Activated CD8-positive, alpha-beta memory T cell treated with anti-CD3 and anti-CD28 coated beads, Interleukin-2, amount 50 U/mL, for 1 hour (primary cell): ENCODE results near the gene TPD52L2.

ENCODE experiments used
- DNase-seq: peaks from one replicate; pipeline ENCODE4 v3.0.0-alpha.2; 2020; ENCODE audit errors: extremely low read depth

Gene TPD52L2

DNA sequence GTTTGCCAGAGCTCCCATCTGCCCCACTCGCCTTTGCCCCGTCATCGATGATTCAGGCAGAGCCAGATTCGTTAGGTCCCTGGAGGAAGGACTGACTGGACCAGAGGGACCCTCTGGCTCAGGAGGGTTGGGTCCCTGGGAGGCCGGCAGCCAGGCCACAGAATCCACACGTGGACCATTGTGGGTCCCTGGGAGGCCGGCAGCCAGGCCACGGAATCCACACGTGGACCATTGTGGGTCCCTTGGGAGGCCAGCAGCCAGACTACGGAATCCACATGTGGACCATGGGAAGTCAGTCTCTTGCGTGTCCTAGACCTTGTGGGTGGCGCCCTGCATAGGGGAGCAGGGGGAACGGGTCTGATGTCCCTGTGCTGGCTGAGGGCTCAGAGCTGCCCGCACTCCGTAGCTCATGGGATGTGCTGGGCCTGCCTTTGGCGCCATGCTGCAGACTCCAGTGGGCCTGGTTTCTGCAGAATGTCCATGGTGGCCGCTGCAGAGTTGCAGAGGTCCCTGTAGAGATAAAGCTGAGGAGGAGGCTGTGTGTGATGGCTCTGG lies 67.6 kb downstream of the TPD52L2 start:
- DNase-seq = no peak

DNA sequence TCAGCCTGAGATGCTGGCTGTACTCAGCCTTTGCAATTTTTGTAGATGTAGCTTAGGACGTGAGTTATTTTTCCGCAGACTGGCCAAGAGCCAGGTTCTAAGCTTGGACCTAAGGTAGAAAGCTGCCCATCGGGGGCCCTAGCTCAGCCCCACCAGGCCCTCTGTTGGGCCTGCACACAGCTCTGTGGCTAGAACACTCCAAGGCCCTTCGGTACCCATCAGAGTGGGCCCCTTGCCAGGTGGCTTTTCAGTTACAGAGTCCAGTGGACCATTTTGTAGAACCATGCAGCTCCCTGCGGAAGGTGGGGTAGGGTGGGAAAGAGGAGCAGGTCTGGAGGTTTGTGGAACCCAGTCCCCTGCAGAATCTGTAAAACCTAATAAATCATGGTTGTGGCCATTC lies 68.6 kb downstream of the TPD52L2 start:
- DNase-seq = no peak

DNA sequence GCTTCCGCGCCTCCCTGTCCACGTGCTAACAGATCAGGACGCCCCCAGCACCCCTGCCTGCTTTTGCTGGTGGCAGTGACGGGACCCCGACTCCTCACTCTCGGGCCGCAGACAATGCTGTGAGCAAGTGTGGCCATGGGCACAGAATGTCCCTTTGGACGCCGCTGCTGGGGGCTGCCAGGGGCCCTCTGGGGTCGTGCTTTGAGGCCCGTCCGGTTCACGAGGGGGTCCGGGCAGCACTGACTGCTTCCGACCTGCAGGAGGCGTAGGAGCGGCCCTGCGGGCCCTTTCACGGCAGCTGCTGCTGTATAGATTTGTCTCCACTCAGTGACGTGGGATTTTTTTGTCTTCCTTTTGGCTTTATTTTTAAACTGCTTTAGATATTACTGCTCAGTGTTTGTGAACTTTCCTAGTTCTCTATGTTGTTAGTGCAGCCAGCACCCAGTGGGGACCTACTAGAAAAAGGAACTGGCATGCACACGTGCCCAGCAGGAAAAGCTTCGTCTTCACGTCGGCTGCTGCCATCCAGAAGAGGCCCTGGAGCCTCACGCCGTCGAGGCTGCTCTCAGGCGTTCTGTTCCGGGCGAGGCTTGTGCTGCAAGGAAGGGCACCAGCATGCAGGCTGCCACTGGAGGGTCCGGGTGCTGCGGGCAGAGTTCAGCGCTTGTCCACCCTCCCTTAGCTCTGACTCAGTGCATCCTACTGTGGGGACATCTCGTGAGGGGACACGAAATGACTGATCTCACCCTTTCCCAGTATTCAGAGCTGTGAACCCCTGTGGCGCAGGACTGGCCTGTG lies 69.4 kb downstream of the TPD52L2 start:
- DNase-seq = no peak

DNA sequence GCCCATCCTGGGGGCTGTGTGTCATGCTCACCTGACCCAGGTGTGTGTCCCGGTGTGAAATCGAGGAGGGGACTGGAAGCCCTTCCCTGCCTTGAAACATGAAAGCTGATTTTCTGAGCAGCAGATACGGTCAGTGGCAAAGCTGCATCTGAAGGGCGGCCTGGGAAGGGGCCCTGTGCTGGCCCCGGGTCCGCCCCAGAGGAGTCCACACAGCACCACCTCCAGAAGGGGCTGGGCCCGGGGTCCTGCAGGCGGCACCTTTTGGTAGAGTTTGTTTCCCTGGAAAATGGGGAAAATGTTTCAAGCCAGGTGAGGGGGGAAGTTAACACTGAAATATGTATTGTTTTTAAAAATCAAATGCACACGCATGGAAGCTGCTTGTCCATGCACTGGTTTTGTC lies 70.4 kb downstream of the TPD52L2 start:
- DNase-seq = no peak

DNA sequence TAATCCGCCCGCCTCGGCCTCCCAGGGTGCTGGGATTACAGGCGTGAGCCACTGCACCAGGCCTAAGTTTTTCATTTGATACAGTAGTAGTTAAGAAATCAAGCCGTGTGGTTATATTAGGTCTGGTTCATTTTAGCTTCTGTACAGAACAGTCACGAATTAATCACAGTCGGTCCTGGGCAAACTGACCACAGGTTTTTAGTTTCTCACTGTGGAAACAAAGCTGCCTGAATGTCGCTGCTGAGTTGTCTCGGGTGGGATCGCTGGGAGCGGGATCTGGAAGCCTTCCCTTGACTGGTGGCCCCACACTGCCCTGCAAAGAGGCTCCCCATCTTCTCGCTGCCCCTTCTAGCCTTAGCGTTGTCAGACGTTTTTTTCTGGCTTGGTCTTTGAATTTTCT lies 72.5 kb downstream of the TPD52L2 start:
- DNase-seq = no peak

DNA sequence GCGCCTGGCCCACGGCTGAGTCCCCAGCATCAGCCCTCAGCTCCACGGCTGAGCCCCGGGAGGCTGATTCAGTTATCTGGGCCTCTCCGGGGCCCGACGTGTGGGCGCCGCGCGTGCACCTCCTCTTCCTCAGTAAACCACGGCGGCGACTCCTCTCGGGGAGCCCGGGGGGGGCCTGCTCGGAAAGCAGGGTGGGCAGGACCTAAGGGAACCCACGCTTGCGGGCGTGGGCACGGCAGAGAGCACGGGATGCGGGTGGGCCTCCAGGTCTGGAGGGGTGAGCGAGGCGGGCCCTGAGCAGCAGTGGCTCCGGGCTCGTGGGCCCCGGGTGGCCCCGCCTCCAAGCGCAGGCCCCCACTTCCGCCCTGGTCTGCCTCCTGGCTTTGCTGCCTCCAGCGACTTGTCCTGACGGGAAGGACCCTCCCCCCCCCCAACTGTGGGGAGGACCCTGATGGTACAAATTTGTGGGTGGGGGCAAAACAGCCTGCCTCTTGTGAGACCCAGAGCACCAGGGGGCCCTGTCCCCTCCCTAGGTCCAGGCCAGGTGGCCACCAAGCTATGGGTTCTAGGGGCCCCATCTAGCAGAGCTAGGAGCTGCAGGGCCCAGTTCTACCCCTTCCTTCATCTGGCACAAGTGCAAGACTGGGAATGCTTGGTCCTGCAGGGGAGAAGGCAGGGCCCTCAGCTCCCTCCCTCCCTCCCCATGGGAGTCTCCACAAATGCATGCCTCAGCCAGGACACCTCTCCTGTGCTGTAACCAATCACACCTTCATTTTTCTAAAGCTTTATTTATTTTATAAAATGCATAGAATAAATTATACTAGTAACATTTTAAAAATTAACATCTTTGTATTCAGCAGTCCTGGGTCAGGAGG lies 74.2 kb downstream of the TPD52L2 start:
- no peak for DNase-seq

DNA sequence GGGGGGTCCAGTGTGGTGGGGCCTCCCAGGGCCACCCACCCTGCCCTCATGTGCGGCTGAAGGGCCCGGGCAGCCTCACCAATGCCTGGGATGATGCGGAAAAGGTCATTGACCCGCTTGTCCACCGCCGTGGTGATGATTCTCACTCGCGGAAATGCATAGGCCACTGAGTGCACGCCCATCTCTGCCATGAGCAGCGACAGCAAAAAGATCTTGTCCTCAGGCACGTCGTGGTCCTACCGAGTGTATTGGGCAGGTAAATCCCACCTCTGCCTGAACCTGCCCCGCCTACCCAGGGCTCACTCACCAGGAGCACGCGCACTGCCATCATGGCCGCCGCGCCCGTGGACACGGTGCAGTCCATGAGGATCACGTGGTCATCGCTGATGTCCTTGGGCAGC lies 75.0 kb downstream of the TPD52L2 start:
- no peak for DNase-seq

DNA sequence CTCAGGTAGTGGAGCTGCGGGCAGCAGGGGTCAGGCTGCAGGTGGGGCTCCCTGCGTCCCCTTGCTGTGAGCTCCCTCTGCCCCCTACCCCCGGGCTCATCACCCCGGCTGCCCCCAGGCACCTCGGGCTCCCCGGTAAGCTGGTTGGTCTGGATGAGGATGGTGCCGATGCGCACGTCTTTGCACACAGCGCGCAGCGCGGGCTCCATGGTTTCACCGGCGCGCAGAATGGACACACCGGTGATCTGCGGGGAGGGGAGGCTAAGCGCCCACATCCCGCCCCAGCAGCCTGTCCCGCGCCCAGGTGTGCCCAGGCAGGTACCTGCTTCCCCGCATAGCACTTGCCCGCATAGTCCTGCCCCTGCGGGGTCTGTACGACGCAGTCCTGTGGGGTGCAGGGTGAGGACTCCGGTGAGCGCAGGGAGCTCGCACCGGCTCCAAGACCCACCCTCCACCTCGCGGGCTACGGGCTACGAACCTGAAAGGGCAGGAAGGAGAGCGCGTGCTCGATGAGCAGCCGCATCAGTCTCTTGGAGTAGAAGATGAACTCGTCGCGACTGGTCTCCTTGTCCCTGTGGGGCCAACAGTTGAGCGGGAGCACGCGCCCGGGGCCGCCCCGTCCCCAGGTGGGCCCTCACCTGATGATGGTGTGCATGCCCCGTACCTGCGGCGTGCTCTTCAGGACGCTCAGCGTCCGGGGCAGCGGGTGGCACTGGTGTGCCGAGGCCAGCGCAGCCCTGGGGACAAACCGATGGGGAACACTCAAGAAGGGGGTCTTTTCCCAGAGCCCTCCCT lies 75.6 kb downstream of the TPD52L2 start:
- DNase-seq = no peak
